NT2/D1 (cell line): Measurements from ENCODE around the gene NBEAL2.

Experiments
- SUZ12 ChIP-seq: IDR thresholded peaks from 2 replicates; pipeline ENCODE4 v1.6.1; 2011; ENCODE audit not compliant: insufficient read length, insufficient read depth; ENCODE audit errors: extremely low read depth
- YY1 ChIP-seq: IDR thresholded peaks from 2 replicates; pipeline ENCODE4 v1.6.1; 2011; ENCODE audit not compliant: insufficient read length, insufficient read depth

- TF ChIP-seq SUZ12, result no peak
- no peak for TF ChIP-seq YY1
These were observed 9.8 kb downstream of the NBEAL2 start for GRCh38 chr3:46989146-46989810.
